SK-N-SH (cell line): Measurements from ENCODE around the gene SETD9. TPM values are rescaled to one million over a fixed set of nuclear protein-coding genes. Genes with fewer than 3 reads are reported as not detected.

Experiments
- CTCF ChIA-PET: fragments of 300-600, 350-600 bp; formaldehyde crosslinking; extraction: SDS; loops from one replicate; lab custom pipeline; 2021; lab: Yijun Ruan, JAX
- POLR2A ChIA-PET: fragments of 350-600 bp; sonication (Branson Sonifier 250); formaldehyde crosslinking; extraction: SDS; loops from one replicate; lab custom pipeline; 2020; ENCODE audit warnings: antibody characterized with exemption, inconsistent platforms; lab: Yijun Ruan, JAX
- DNase-seq: peaks from one replicate; pipeline ENCODE4 v3.0.0; 2012
- H2AFZ ChIP-seq: fragments of 200-600 bp; sonication (generic); 2 replicates; pipeline ENCODE4 v1.8.1; 2016; ENCODE audit warnings: antibody characterized with exemption, mild to moderate bottlenecking, low read depth
- H3F3A ChIP-seq: fragments of 200-600 bp; sonication (generic); replicated peaks from 2 replicates; pipeline ENCODE3; 2016; ENCODE audit warnings: antibody characterized with exemption, mild to moderate bottlenecking; ENCODE audit not compliant: insufficient read depth
- H3K27ac ChIP-seq, 2 experiments: fragments of 200-500 bp in 1 of 2; fragments of 200-600 bp in 1 of 2; sonication (Bioruptor generic) in 1 of 2; sonication (generic), shearing (Covaris generic) in 1 of 2; 2 replicates each; pipeline versions ENCODE4 v1.5.1 to v1.6.1; 2014 to 2016; ENCODE audit warnings: low read depth in 2 of 2, inconsistent platforms in 1 of 2, low read length in 1 of 2, mild to moderate bottlenecking in 1 of 2, mixed read lengths in 1 of 2
- H3K27me3 ChIP-seq: fragments of 200-600 bp; sonication (generic), shearing (Covaris generic); 2 replicates; pipeline ENCODE4 v1.6.1; 2016; ENCODE audit warnings: mixed run types; ENCODE audit not compliant: insufficient read depth
- H3K36me3 ChIP-seq, 2 experiments: fragments of 200-500 bp in 1 of 2; fragments of 200-600 bp in 1 of 2; sonication (Bioruptor generic) in 1 of 2; sonication (generic) in 1 of 2; replicated peaks in 1 of 2; 2 replicates each; pipeline versions ENCODE3 to v1.5.1; 2014 to 2016; ENCODE audit warnings: low read length in 1 of 2, mild to moderate bottlenecking in 1 of 2; ENCODE audit not compliant: insufficient read depth in 2 of 2, control insufficient read depth in 1 of 2
- H3K4me1 ChIP-seq, 2 experiments: fragments of 200-500 bp in 1 of 2; fragments of 200-600 bp in 1 of 2; sonication (Bioruptor generic) in 1 of 2; sonication (generic), shearing (Covaris generic) in 1 of 2; 2 replicates each; pipeline versions ENCODE4 v1.5.1 to v1.6.1; 2014 to 2016; ENCODE audit warnings: low read depth in 1 of 2, low read length in 1 of 2, mixed run types in 1 of 2; ENCODE audit not compliant: insufficient read depth in 2 of 2, control insufficient read depth in 1 of 2
- H3K4me2 ChIP-seq: fragments of 200-600 bp; sonication (generic), shearing (Covaris generic); 2 replicates; pipeline ENCODE4 v1.6.1; 2017; ENCODE audit warnings: mixed run types
- H3K4me3 ChIP-seq, 2 experiments: fragments of 200-500 bp in 1 of 2; fragments of 200-600 bp in 1 of 2; sonication (Bioruptor generic) in 1 of 2; sonication (generic), shearing (Covaris generic) in 1 of 2; 2 replicates each; pipeline versions ENCODE4 v1.5.1 to v1.8.1; 2014 to 2016; ENCODE audit warnings: low read depth in 2 of 2, inconsistent platforms in 1 of 2, low read length in 1 of 2, mild to moderate bottlenecking in 1 of 2, mixed read lengths in 1 of 2, moderate library complexity in 1 of 2
- H3K79me2 ChIP-seq: fragments of 200-600 bp; sonication (generic); 2 replicates; pipeline ENCODE4 v1.8.1; 2017; ENCODE audit warnings: mild to moderate bottlenecking; ENCODE audit not compliant: insufficient read depth
- H3K9ac ChIP-seq: fragments of 200-600 bp; sonication (generic); 2 replicates; pipeline ENCODE4 v1.6.1; 2017; ENCODE audit warnings: mixed run types
- H3K9me2 ChIP-seq: fragments of 200-600 bp; sonication (generic); 2 replicates; pipeline ENCODE4 v1.6.1; 2017; ENCODE audit warnings: mixed run types
- H3K9me3 ChIP-seq: fragments of 200-600 bp; sonication (generic); 2 replicates; pipeline ENCODE4 v1.6.1; 2017; ENCODE audit warnings: mixed run types, mild to moderate bottlenecking, moderate library complexity
- H4K20me1 ChIP-seq: fragments of 200-600 bp; sonication (generic); 2 replicates; pipeline ENCODE4 v1.6.1; 2017; ENCODE audit warnings: mild to moderate bottlenecking, mixed run types; ENCODE audit not compliant: insufficient read depth
- ELF1 ChIP-seq: IDR thresholded peaks from 2 replicates; pipeline ENCODE4 v1.4.0; 2012
- EP300 ChIP-seq, 2 experiments: IDR thresholded peaks; 2 replicates each; pipeline versions ENCODE4 v1.4.0 to v1.6.1; 2012; ENCODE audit warnings: borderline replicate concordance in 1 of 2, low read depth in 1 of 2, low read length in 1 of 2
- FOXM1 ChIP-seq: IDR thresholded peaks from 2 replicates; pipeline ENCODE4 v1.4.0; 2012; ENCODE audit warnings: low read depth, mild to moderate bottlenecking
- IRF3 ChIP-seq: fragments of 150-350 bp; IDR thresholded peaks from 2 replicates; pipeline ENCODE4 v1.6.1; 2016; ENCODE audit warnings: mild to moderate bottlenecking, low read depth, low read length
- JUND ChIP-seq: IDR thresholded peaks from 2 replicates; pipeline ENCODE4 v1.4.0; 2012
- MXI1 ChIP-seq: IDR thresholded peaks from 2 replicates; pipeline ENCODE4 v1.6.1; 2012; ENCODE audit warnings: mild to moderate bottlenecking, low read depth, low read length, improper control_type of control experiment
- NFIC ChIP-seq: IDR thresholded peaks from 2 replicates; pipeline ENCODE4 v1.4.0; 2012; ENCODE audit warnings: borderline replicate concordance
- POLR2AphosphoS5 ChIP-seq: IDR thresholded peaks from 2 replicates; pipeline ENCODE4 v1.6.1; 2012; ENCODE audit warnings: low read depth, low read length
- RAD21 ChIP-seq: IDR thresholded peaks from 2 replicates; pipeline ENCODE4 v1.6.1; 2012; ENCODE audit warnings: mild to moderate bottlenecking, low read length
- RXRA ChIP-seq: IDR thresholded peaks from 2 replicates; pipeline ENCODE4 v1.4.0; 2012; ENCODE audit warnings: low read depth, mild to moderate bottlenecking, borderline replicate concordance
- SIN3A ChIP-seq: IDR thresholded peaks from 2 replicates; pipeline ENCODE4 v1.6.1; 2012; ENCODE audit warnings: low read depth, mild to moderate bottlenecking, low read length, moderate library complexity, borderline replicate concordance
- SMC3 ChIP-seq: IDR thresholded peaks from 2 replicates; pipeline ENCODE4 v1.6.1; 2012; ENCODE audit warnings: low read depth, low read length, improper control_type of control experiment
- YY1 ChIP-seq: IDR thresholded peaks from 2 replicates; pipeline ENCODE4 v1.4.0; 2012; ENCODE audit warnings: low read depth, mild to moderate bottlenecking
- WGBS: methylation state at CpG from one replicate; pipeline ENCODE4 v1.1.6; 2017; ENCODE audit warnings: low lambda C conversion rate; 5-methylcytosine and 5-hydroxymethylcytosine counted together
- polyA plus RNA-seq, 3 experiments: library from polyadenylated mRNA; depleted of rRNA; stranded (reverse); fragments of >200 nt; gene quantifications; 2 replicates each; pipeline ENCODE4 v1.2.3, GENCODE V29; 2012
- TF ChIP-seq, protein P1 (sequence below): IDR thresholded peaks from 2 replicates; pipeline ENCODE4 v1.4.0; 2012; ENCODE audit warnings: low read depth, borderline replicate concordance
- TF ChIP-seq, protein P2 (sequence below): fragments of 150-350 bp; IDR thresholded peaks from 2 replicates; pipeline ENCODE4 v1.6.1; 2017; ENCODE audit warnings: antibody characterized with exemption, low read length, low read depth, borderline replicate concordance

SETD9 gene
- polyA plus RNA-seq, 1 of the 3 experiments (the other 2 are of a cell fraction), result 12.2 TPM

DNA sequence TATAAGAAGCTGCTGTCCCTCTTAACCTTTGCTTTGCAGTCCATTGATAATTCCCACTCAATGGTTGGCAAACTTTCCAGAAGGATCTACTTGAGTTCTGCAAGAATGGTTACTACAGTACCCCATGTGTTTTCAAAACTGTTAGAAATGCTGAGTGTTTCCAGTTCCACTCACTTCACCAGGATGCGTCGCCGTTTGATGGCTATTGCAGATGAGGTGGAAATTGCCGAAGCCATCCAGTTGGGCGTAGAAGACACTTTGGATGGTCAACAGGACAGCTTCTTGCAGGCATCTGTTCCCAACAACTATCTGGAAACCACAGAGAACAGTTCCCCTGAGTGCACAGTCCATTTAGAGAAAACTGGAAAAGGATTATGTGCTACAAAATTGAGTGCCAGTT, 27.8 kb upstream of the SETD9 start (continued):
- TF ChIP-seq SIN3A, result no peak
- no peak for TF ChIP-seq YY1
- no peak for TF ChIP-seq RAD21

DNA sequence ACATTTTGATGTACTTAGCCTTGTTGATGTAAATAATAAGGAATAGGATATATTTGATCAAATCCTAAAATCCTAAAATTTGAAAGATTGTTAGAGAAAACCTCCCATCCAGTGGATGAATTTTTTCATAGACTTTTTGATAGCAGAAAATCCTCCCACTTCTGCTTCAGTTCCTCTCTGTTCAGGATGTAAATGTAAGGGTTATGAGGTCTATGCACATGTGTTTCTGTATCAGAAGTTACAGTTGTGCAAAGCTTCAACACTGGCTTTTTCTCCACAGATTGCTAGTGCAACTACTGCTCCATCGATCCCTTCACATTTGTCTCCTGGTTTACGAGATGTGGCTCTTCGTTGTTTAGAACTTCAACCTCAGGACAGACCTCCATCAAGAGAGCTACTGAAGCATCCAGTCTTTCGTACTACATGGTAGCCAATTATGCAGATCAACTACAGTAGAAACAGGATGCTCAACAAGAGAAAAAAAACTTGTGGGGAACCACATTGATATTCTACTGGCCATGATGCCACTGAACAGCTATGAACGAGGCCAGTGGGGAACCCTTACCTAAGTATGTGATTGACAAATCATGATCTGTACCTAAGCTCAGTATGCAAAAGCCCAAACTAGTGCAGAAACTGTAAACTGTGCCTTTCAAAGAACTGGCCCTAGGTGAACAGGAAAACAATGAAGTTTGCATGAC, 16.0 kb upstream of the SETD9 start:
- CTCF ChIA-PET, result interaction anchor here (1.3 kb wide), 1 partner anchor 623 kb away, joined by 8 read pairs; no protein-coding TSS in a partner anchor
- H3K9me3 ChIP-seq, result no peaks in the 10 kb centered on the region
- DNase-seq, result no peak

GRCh38 chr5:56896763-56897162, 12.6 kb upstream of the SETD9 start:
- peaks cover 5% of the 10 kb centered on the region for H3F3A ChIP-seq
- H3K4me1 ChIP-seq, result no peaks in the 10 kb centered on the region; a peak in 1 of 4 replicates
- peaks cover 27 to 45% of the 10 kb centered on the region in 2 experiments for H3K36me3 ChIP-seq
- H3K4me3 ChIP-seq, result no peak overlapping the region
- no peaks in the 10 kb centered on the region for H4K20me1 ChIP-seq
- no peak for DNase-seq
- no peak overlapping the region for H3K9ac ChIP-seq
- no peaks in the 10 kb centered on the region for H3K27me3 ChIP-seq
- H3K4me2 ChIP-seq, result no peak overlapping the region
- 96% methylated on average over 4 of the region's 4 CpGs for WGBS
- H3K27ac ChIP-seq, result no peak overlapping the region; a peak in 1 of 4 replicates
- CTCF ChIA-PET, result interaction anchor here (1.1 to 1.9 kb wide), 4 partner anchors 15 to 632 kb away, joined by 3 to 6 read pairs (median 5); no protein-coding TSS in a partner anchor
- TF ChIP-seq FOXM1 (no peak), YY1 (no peak), RAD21 (no peak), SMC3 (no peak), POLR2AphosphoS5 (no peak), NFIC (no peak), JUND (no peak)
- TF ChIP-seq, protein P1, sequence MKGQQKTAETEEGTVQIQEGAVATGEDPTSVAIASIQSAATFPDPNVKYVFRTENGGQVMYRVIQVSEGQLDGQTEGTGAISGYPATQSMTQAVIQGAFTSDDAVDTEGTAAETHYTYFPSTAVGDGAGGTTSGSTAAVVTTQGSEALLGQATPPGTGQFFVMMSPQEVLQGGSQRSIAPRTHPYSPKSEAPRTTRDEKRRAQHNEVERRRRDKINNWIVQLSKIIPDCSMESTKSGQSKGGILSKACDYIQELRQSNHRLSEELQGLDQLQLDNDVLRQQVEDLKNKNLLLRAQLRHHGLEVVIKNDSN, result no peak
- H3K79me2 ChIP-seq, result no peaks in the 10 kb centered on the region
- no peaks in the 10 kb centered on the region for H3K9me2 ChIP-seq
- H3K9me3 ChIP-seq, result no peaks in the 10 kb centered on the region
- POLR2A ChIA-PET, result interaction anchor here (0.9 kb wide), 1 partner anchor 13 kb away, joined by 3 read pairs; the partner anchor contains the start of gene SETD9
- H2AFZ ChIP-seq, result no peak overlapping the region

More for the DNA sequence above, 16.0 kb upstream of the SETD9 start:
- Histone ChIP-seq H3K27me3 (no peaks in the 10 kb centered on the region), H3F3A (peaks cover 5% of the 10 kb centered on the region), H3K9me2 (no peaks in the 10 kb centered on the region), H3K79me2 (no peaks in the 10 kb centered on the region), H3K4me1 (no peaks in the 10 kb centered on the region; a peak in 1 of 4 replicates), H3K36me3 (peaks cover 42 to 57% of the 10 kb centered on the region in 2 experiments), H3K9ac (no peak overlapping the region), H3K4me2 (no peak overlapping the region), H3K4me3 (no peak overlapping the region), H3K27ac (no peak overlapping the region), H2AFZ (no peak overlapping the region), H4K20me1 (no peaks in the 10 kb centered on the region)
- TF ChIP-seq ELF1, result no peak
- no peak for TF ChIP-seq RXRA
- TF ChIP-seq, protein P2, sequence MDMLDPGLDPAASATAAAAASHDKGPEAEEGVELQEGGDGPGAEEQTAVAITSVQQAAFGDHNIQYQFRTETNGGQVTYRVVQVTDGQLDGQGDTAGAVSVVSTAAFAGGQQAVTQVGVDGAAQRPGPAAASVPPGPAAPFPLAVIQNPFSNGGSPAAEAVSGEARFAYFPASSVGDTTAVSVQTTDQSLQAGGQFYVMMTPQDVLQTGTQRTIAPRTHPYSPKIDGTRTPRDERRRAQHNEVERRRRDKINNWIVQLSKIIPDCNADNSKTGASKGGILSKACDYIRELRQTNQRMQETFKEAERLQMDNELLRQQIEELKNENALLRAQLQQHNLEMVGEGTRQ, result no peak
- no peak for TF ChIP-seq MXI1
- TF ChIP-seq EP300 (IDR thresholded peaks at IDR 0.05; ENCODE audit: borderline replicate concordance in 1 of 2, low read depth in 1 of 2, low read length in 1 of 2), result no peak
- no peak for TF ChIP-seq IRF3
- POLR2A ChIA-PET, result no interaction called here
- 93% methylated on average over 5 of the region's 5 CpGs for WGBS
